OCI-LY1 (cell line): Measurements from ENCODE around the gene RBX1.

Source experiments
- H2AFZ ChIP-seq: fragments of 200-600 bp; sonication (generic), shearing (Covaris generic); 2 replicates; pipeline ENCODE4 v1.6.0; 2014; ENCODE audit warnings: antibody characterized with exemption, mild to moderate bottlenecking, low read length
- H3F3A ChIP-seq: fragments of 200-600 bp; sonication (generic), shearing (Covaris generic); 2 replicates; pipeline ENCODE4 v1.6.0; 2014; ENCODE audit warnings: mild to moderate bottlenecking, antibody characterized with exemption, low read length, moderate library complexity; ENCODE audit not compliant: insufficient read depth
- H3K27ac ChIP-seq: fragments of 200-600 bp; sonication (generic); 2 replicates; pipeline ENCODE4 v1.5.1; 2014; ENCODE audit warnings: low read length, mixed run types, mild to moderate bottlenecking, low read depth; ENCODE audit not compliant: poor library complexity, severe bottlenecking
- H3K27me3 ChIP-seq: fragments of 200-600 bp; sonication (generic); 2 replicates; pipeline ENCODE4 v1.6.0; 2014; ENCODE audit warnings: antibody characterized with exemption, mild to moderate bottlenecking, low read length, moderate library complexity; ENCODE audit not compliant: insufficient read depth
- H3K36me3 ChIP-seq: fragments of 200-600 bp; sonication (generic); 2 replicates; pipeline ENCODE4 v1.6.1; 2014; ENCODE audit warnings: mild to moderate bottlenecking, antibody characterized with exemption, low read length, moderate library complexity, mixed read lengths; ENCODE audit not compliant: insufficient read depth
- H3K4me1 ChIP-seq: fragments of 200-600 bp; sonication (generic); 2 replicates; pipeline ENCODE4 v1.5.1; 2014; ENCODE audit warnings: mild to moderate bottlenecking, low read length, moderate library complexity; ENCODE audit not compliant: insufficient read depth, severe bottlenecking
- H3K4me2 ChIP-seq: fragments of 200-600 bp; sonication (generic), shearing (Covaris generic); 2 replicates; pipeline ENCODE4 v1.6.1; 2014; ENCODE audit warnings: low read length
- H3K4me3 ChIP-seq: fragments of 200-600 bp; sonication (generic); 2 replicates; pipeline ENCODE4 v1.5.1; 2014; ENCODE audit warnings: low read length, low read depth, mild to moderate bottlenecking, mixed read lengths; ENCODE audit not compliant: poor library complexity, severe bottlenecking
- H3K79me2 ChIP-seq: fragments of 200-600 bp; shearing (Covaris generic); 2 replicates; pipeline ENCODE4 v1.6.1; 2016; ENCODE audit warnings: mixed run types, low read length, mixed read lengths; ENCODE audit not compliant: insufficient read depth
- H3K9ac ChIP-seq: fragments of 200-600 bp; sonication (generic), shearing (Covaris generic); 2 replicates; pipeline ENCODE4 v1.6.1; 2014; ENCODE audit warnings: mild to moderate bottlenecking, low read length, mixed read lengths
- H3K9me2 ChIP-seq: fragments of 200-600 bp; sonication (generic), shearing (Covaris generic); 2 replicates; pipeline ENCODE4 v1.6.1; 2014; ENCODE audit warnings: low read depth, mild to moderate bottlenecking, low read length, mixed read lengths
- H3K9me3 ChIP-seq: fragments of 200-600 bp; shearing (Covaris generic); 2 replicates; pipeline ENCODE4 v1.6.1; 2014; ENCODE audit warnings: low read length, mixed read lengths
- H4K20me1 ChIP-seq: fragments of 200-600 bp; sonication (generic), shearing (Covaris generic); 2 replicates; pipeline ENCODE4 v1.6.0; 2016; ENCODE audit warnings: mild to moderate bottlenecking, low read length; ENCODE audit not compliant: insufficient read depth
- EZH2 ChIP-seq: fragments of 200-600 bp; sonication (generic), shearing (Covaris generic); IDR thresholded peaks from 2 replicates; pipeline ENCODE4 v1.8.0; 2017; ENCODE audit warnings: borderline replicate concordance, mixed run types, mild to moderate bottlenecking, antibody characterized with exemption, low read length, moderate library complexity, mixed read lengths
- TF ChIP-seq, protein P1 (sequence below): fragments of 200-600 bp; sonication (generic), shearing (Covaris generic); IDR thresholded peaks from 2 replicates; pipeline ENCODE4 v1.5.1; 2017; ENCODE audit warnings: mild to moderate bottlenecking, antibody characterized with exemption, low read length, moderate library complexity, mixed read lengths

Gene RBX1

DNA sequence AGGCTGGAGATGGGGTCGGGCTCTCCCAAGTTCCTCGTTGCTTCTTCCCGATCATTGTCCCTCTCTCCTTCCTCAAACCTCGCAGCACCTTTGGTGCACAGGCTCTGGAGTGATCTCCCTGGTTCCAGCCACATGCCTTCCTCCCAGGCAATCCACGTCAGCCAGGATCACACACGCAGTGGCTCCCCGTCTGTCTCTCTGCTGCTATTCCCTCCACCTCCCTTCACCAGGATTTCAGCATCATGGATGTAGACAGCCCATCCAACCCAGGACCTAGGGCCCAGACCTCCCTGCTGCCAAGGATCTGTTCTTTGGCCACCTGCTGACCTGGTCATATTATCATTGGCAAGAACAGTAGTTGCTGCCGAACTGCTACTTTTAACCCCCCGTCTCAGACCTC lies 40.1 kb downstream of the RBX1 start:
- H3K9me3 ChIP-seq, result no peaks in the 10 kb centered on the region
- no peak overlapping the region for H3K9ac ChIP-seq
- no peaks in the 10 kb centered on the region for H4K20me1 ChIP-seq
- no peak overlapping the region for H2AFZ ChIP-seq
- H3K27ac ChIP-seq, result no peak overlapping the region
- no peaks in the 10 kb centered on the region for H3K36me3 ChIP-seq
- no peaks in the 10 kb centered on the region for H3K9me2 ChIP-seq
- no peaks in the 10 kb centered on the region for H3F3A ChIP-seq
- no peaks in the 10 kb centered on the region for H3K27me3 ChIP-seq
- no peaks in the 10 kb centered on the region for H3K79me2 ChIP-seq
- H3K4me2 ChIP-seq, result no peak overlapping the region
- H3K4me1 ChIP-seq, result no peaks in the 10 kb centered on the region
- no peak for TF ChIP-seq EZH2
- TF ChIP-seq, protein P1, sequence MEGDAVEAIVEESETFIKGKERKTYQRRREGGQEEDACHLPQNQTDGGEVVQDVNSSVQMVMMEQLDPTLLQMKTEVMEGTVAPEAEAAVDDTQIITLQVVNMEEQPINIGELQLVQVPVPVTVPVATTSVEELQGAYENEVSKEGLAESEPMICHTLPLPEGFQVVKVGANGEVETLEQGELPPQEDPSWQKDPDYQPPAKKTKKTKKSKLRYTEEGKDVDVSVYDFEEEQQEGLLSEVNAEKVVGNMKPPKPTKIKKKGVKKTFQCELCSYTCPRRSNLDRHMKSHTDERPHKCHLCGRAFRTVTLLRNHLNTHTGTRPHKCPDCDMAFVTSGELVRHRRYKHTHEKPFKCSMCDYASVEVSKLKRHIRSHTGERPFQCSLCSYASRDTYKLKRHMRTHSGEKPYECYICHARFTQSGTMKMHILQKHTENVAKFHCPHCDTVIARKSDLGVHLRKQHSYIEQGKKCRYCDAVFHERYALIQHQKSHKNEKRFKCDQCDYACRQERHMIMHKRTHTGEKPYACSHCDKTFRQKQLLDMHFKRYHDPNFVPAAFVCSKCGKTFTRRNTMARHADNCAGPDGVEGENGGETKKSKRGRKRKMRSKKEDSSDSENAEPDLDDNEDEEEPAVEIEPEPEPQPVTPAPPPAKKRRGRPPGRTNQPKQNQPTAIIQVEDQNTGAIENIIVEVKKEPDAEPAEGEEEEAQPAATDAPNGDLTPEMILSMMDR, result no peak
- H3K4me3 ChIP-seq, result no peak overlapping the region

DNA sequence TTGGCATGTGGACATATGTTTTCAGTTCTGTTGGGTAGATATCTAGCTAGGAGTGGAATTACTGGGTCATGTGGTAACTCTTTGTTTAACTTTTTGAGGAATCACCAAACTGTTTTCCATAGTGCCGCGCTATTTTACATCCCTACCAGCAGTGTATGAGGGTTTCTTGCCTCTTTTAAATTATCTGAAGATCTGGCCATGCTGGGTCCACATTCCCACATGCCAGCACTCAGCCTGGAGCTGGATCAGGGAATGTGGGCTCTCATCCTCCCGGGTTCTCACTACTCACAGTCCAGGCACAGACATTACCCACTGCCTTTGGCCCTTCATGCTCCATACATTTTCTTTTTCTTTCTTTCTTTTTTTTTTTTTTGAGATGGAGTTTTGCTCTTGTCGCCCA lies 44.6 kb downstream of the RBX1 start:
- Histone ChIP-seq H3K27ac (no peak overlapping the region), H3K9ac (no peak overlapping the region), H3K9me3 (no peaks in the 10 kb centered on the region), H3K4me2 (no peak overlapping the region), H3K9me2 (no peaks in the 10 kb centered on the region), H3K4me1 (no peaks in the 10 kb centered on the region), H3K79me2 (no peaks in the 10 kb centered on the region), H3K36me3 (no peaks in the 10 kb centered on the region), H4K20me1 (no peaks in the 10 kb centered on the region), H2AFZ (no peak overlapping the region), H3K27me3 (no peaks in the 10 kb centered on the region), H3K4me3 (no peak overlapping the region), H3F3A (no peaks in the 10 kb centered on the region)
- TF ChIP-seq, protein P1, result no peak
- no peak for TF ChIP-seq EZH2

DNA sequence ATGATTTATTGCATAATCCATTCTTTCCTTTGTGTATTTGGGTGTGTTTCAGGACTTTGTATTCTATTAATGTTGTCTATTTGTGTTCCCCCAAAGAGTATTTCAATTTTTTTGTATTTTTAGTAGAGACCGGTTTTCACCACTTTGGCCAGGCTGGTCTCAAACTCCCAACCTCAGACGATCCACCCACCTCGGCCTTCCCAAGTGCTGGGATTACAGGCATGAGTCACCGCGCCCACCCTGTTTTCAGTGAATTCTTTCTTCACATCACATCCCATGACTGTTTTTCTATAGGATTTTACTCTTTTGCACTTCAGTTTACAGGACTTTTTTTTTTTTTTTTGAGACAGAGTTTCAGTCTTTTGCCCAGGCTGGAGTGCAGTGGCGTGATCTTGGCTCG lies 46.3 kb downstream of the RBX1 start:
- TF ChIP-seq, protein P1, result no peak
- no peak for TF ChIP-seq EZH2
- Histone ChIP-seq H3K9me3 (no peaks in the 10 kb centered on the region), H3K4me3 (no peak overlapping the region), H3K9ac (no peak overlapping the region), H3K4me1 (no peaks in the 10 kb centered on the region), H4K20me1 (no peaks in the 10 kb centered on the region), H3K4me2 (no peak overlapping the region), H3K9me2 (no peaks in the 10 kb centered on the region), H3K79me2 (no peaks in the 10 kb centered on the region), H3K27me3 (no peaks in the 10 kb centered on the region), H3K27ac (no peak overlapping the region), H2AFZ (no peak overlapping the region), H3F3A (no peaks in the 10 kb centered on the region), H3K36me3 (no peaks in the 10 kb centered on the region)
